ENCODE results near the gene HS1BP3.

DNA sequence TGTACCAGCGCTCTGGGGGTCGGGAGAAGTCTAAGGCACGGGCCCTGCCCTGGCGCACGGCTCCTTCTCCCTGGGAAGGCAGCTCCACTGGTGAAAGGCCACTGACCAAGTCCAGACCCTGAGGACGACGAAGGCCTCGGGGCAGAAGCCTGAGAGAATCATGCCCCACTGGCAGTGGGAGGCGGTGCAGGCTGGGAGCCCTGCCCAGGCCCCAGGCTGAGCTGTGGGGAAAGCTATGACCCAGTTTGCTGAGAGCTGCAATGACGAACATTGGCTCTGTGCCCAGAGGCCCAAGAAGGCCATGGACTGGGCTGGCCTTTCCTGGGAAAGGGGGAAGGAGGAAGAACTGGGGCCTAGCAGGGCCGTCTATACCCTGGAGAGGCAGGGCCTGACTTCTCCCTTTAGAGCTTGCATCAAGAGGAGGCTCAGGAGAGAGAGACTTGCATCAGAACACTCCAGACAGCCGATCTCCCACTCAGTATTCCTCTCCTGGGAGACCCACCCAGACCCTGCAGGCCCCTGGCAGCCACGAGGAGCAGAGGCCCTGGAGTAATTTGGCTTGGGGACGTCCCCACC is 32.9 kb downstream of the HS1BP3 start:
- TF ChIP-seq POLR2A (IDR thresholded peaks at IDR 0.05) = no peak
- TF ChIP-seq, protein P1, sequence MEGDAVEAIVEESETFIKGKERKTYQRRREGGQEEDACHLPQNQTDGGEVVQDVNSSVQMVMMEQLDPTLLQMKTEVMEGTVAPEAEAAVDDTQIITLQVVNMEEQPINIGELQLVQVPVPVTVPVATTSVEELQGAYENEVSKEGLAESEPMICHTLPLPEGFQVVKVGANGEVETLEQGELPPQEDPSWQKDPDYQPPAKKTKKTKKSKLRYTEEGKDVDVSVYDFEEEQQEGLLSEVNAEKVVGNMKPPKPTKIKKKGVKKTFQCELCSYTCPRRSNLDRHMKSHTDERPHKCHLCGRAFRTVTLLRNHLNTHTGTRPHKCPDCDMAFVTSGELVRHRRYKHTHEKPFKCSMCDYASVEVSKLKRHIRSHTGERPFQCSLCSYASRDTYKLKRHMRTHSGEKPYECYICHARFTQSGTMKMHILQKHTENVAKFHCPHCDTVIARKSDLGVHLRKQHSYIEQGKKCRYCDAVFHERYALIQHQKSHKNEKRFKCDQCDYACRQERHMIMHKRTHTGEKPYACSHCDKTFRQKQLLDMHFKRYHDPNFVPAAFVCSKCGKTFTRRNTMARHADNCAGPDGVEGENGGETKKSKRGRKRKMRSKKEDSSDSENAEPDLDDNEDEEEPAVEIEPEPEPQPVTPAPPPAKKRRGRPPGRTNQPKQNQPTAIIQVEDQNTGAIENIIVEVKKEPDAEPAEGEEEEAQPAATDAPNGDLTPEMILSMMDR (IDR thresholded peaks at IDR 0.05 in 8 of 11, conservative IDR thresholded peaks at IDR 0.05 in 3 of 11) = peak; percentile 42 to 81 (median 69)

Data from spleen (tissue), 7 donors.